Vagina (tissue), 2 donors: ENCODE measurements around the gene CEP152. TPM values are rescaled to one million over a fixed set of nuclear protein-coding genes. Genes with fewer than 3 reads are reported as not detected.

ENCODE experiments used
- DNase-seq, 2 donors: peaks; one replicate each; pipeline ENCODE4 v3.0.0-alpha.2; 2017; ENCODE audit errors: extremely low spot score in 2 of 2
- H3K27ac ChIP-seq: fragments of 200-600 bp; sonication (generic); one replicate; pipeline ENCODE4 v1.5.1; 2019
- H3K27me3 ChIP-seq: fragments of 200-600 bp; sonication (generic); one replicate; pipeline ENCODE4 v1.5.1; 2019
- H3K36me3 ChIP-seq, 2 donors: fragments of 200-600 bp; sonication (generic); one replicate each; pipeline ENCODE4 v1.5.1; 2017 to 2019
- H3K4me1 ChIP-seq: fragments of 200-600 bp; sonication (generic); one replicate; pipeline ENCODE4 v1.5.1; 2019
- H3K4me3 ChIP-seq, 2 donors: fragments of 200-600 bp; sonication (generic); 1 replicate in 1 of 2; 2 replicates in 1 of 2; pipeline ENCODE4 v1.5.1; 2016 to 2019
- H3K9me3 ChIP-seq: fragments of 200-600 bp; sonication (generic); one replicate; pipeline ENCODE4 v1.5.1; 2019
- POLR2A ChIP-seq, 2 donors: fragments of 450-650 bp; IDR thresholded peaks; one replicate each; pipeline ENCODE4 v1.6.1; 2017; ENCODE audit warnings: antibody characterized with exemption in 2 of 2, mild to moderate bottlenecking in 2 of 2, moderate library complexity in 2 of 2
- POLR2AphosphoS5 ChIP-seq, 2 donors: sonication (generic); formaldehyde crosslinking; IDR thresholded peaks; one replicate each; pipeline ENCODE4 v1.9.0; 2017; ENCODE audit warnings: antibody characterized with exemption in 2 of 2, mild to moderate bottlenecking in 2 of 2, low read depth in 1 of 2; ENCODE audit not compliant: insufficient read depth in 1 of 2
- intact Hi-C: fragments of 100-400 bp; cut with DNase I; formaldehyde crosslinking; loops from one replicate; pipeline ENCODE4 v1.15.1; 2023
- total RNA-seq: library from RNA; depleted of rRNA; stranded (reverse); fragments of >200 nt; gene quantifications from one replicate; pipeline ENCODE4 v1.2.3, GENCODE V29; 2016
- TF ChIP-seq, protein P1 (sequence below), 3 experiments: fragments of 450-650 bp in 2 of 3; fragments of 200-600 bp in 1 of 3; sonication (generic) in 1 of 3; IDR thresholded peaks; one replicate each; pipeline ENCODE4 v1.5.1; 2017 to 2019; ENCODE audit warnings: antibody characterized with exemption in 3 of 3, mild to moderate bottlenecking in 2 of 3, moderate library complexity in 2 of 3

CEP152 gene
- total RNA-seq, 1 donor from 2014 or later, result 4.4 TPM

GRCh38 chr15:48718646-48719045 is 92.2 kb downstream of the CEP152 start:
- TF ChIP-seq, protein P1, sequence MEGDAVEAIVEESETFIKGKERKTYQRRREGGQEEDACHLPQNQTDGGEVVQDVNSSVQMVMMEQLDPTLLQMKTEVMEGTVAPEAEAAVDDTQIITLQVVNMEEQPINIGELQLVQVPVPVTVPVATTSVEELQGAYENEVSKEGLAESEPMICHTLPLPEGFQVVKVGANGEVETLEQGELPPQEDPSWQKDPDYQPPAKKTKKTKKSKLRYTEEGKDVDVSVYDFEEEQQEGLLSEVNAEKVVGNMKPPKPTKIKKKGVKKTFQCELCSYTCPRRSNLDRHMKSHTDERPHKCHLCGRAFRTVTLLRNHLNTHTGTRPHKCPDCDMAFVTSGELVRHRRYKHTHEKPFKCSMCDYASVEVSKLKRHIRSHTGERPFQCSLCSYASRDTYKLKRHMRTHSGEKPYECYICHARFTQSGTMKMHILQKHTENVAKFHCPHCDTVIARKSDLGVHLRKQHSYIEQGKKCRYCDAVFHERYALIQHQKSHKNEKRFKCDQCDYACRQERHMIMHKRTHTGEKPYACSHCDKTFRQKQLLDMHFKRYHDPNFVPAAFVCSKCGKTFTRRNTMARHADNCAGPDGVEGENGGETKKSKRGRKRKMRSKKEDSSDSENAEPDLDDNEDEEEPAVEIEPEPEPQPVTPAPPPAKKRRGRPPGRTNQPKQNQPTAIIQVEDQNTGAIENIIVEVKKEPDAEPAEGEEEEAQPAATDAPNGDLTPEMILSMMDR (IDR thresholded peaks at IDR 0.05), result no peak
- TF ChIP-seq POLR2AphosphoS5 (IDR thresholded peaks at IDR 0.05; ENCODE audit: insufficient read depth in 1 of 2, low read depth in 1 of 2) (no peak), POLR2A (IDR thresholded peaks at IDR 0.05) (no peak)
- no peak for DNase-seq

GRCh38 chr15:48717458-48717857 is 93.4 kb downstream of the CEP152 start:
- no peak for DNase-seq
- H3K4me1 ChIP-seq, result no peaks in the 10 kb centered on the region
- H3K36me3 ChIP-seq, result no peaks in the 10 kb centered on the region
- TF ChIP-seq POLR2AphosphoS5 (IDR thresholded peaks at IDR 0.05; ENCODE audit: insufficient read depth in 1 of 2, low read depth in 1 of 2) (no peak), POLR2A (IDR thresholded peaks at IDR 0.05) (no peak)
- TF ChIP-seq, protein P1 (IDR thresholded peaks at IDR 0.05), result no peak
- no peaks in the 10 kb centered on the region for H3K27me3 ChIP-seq
- H3K27ac ChIP-seq, result no peak overlapping the region
- intact Hi-C loops, result no loop called here
- H3K4me3 ChIP-seq, result no peak overlapping the region
- H3K9me3 ChIP-seq, result peaks cover 10% of the 10 kb centered on the region

More at GRCh38 chr15:48718646-48719045, 92.2 kb downstream of the CEP152 start:
- intact Hi-C loops, result no loop called here
- Histone ChIP-seq H3K9me3 (peaks cover 10% of the 10 kb centered on the region), H3K4me1 (no peaks in the 10 kb centered on the region), H3K36me3 (no peaks in the 10 kb centered on the region), H3K27me3 (no peaks in the 10 kb centered on the region), H3K4me3 (no peak overlapping the region), H3K27ac (no peak overlapping the region)

DNA sequence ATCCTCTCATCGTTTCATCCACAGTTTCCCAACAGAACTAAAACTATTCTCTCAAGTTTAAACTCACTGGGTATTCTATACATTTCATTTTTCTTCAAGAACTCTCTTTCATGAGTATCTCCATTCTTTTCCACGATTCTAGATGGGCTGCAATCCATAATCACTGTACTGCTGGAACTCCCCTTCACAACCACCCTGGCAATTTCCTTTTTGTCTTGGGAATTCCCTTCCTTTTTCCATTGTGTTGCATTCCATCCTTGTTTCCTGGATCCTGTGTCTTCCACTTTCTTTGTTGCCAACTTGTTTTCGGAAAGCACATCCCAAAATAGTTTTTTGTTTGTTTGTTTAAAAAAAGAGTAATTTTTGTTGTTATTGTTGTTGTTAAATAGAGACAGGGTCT is 98.3 kb downstream of the CEP152 start:
- no peak overlapping the region for H3K27ac ChIP-seq
- DNase-seq, result no peak
- H3K4me1 ChIP-seq, result no peaks in the 10 kb centered on the region
- TF ChIP-seq POLR2A (IDR thresholded peaks at IDR 0.05) (no peak), POLR2AphosphoS5 (IDR thresholded peaks at IDR 0.05; ENCODE audit: insufficient read depth in 1 of 2, low read depth in 1 of 2) (no peak)
- TF ChIP-seq, protein P1 (IDR thresholded peaks at IDR 0.05), result no peak
- H3K4me3 ChIP-seq, result no peak overlapping the region
- intact Hi-C loops, result no loop called here
- no peaks in the 10 kb centered on the region for H3K27me3 ChIP-seq
- no peaks in the 10 kb centered on the region for H3K36me3 ChIP-seq
- H3K9me3 ChIP-seq, result peaks cover 10% of the 10 kb centered on the region

DNA sequence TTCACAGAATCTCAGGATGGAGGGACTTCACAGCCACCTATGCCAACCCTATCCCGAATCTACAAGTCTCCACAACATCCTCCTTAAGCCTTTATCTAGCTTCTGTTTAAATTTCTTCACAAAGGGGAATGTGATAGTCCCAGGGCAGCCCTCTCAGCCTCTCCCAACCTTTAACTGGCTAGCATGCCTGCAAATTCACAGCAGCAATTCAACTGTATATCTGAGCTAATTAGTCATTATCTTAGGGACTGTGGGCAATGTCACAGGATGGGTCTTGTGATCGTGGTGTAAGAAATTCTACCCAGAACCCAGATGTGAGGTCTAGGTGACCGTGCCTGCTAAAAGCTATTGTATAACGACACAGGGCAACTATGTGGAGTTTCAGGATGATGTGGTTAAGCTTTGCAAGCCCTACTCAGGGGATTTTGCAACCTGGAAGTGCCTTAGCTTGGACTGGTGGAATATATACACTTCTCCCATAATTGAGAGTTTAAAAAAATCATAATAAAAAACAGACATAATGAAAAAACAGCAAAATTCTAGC is 99.8 kb downstream of the CEP152 start:
- no peak for DNase-seq
- Histone ChIP-seq H3K4me3 (no peak overlapping the region), H3K27ac (no peak overlapping the region), H3K9me3 (peaks cover 4% of the 10 kb centered on the region), H3K4me1 (no peaks in the 10 kb centered on the region), H3K36me3 (no peaks in the 10 kb centered on the region), H3K27me3 (no peaks in the 10 kb centered on the region)
- TF ChIP-seq, protein P1 (IDR thresholded peaks at IDR 0.05), result no peak
- no peak for TF ChIP-seq POLR2AphosphoS5 (IDR thresholded peaks at IDR 0.05; ENCODE audit: insufficient read depth in 1 of 2, low read depth in 1 of 2)
- no peak for TF ChIP-seq POLR2A (IDR thresholded peaks at IDR 0.05)
- intact Hi-C loops, result no loop called here

DNA sequence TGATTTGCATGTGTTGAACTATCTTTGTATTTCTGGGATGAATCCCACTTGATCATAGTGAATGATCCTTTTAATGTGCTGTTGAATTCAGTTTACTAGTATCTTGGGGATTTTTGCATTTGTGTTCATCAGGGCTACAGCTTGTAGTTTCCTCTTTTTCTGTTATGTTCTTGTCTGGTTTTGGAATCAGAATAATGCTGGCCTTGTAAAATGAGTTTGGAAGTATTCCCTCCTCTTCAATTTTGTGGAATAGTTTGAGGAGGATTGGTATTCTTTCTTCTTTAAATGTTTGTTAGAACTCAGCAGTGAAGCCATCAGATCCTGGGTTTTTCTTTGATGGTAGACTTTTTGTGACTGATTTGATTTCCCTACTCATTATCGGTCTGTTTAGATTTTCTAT is 102.2 kb downstream of the CEP152 start:
- H3K36me3 ChIP-seq, result no peaks in the 10 kb centered on the region
- intact Hi-C loops, result no loop called here
- no peak for DNase-seq
- H3K4me3 ChIP-seq, result no peak overlapping the region
- TF ChIP-seq POLR2AphosphoS5 (IDR thresholded peaks at IDR 0.05; ENCODE audit: insufficient read depth in 1 of 2, low read depth in 1 of 2) (no peak), POLR2A (IDR thresholded peaks at IDR 0.05) (no peak)
- TF ChIP-seq, protein P1 (IDR thresholded peaks at IDR 0.05), result no peak
- H3K27me3 ChIP-seq, result no peaks in the 10 kb centered on the region
- no peaks in the 10 kb centered on the region for H3K4me1 ChIP-seq
- no peaks in the 10 kb centered on the region for H3K9me3 ChIP-seq
- H3K27ac ChIP-seq, result no peak overlapping the region
